ENCODE measurements around the gene TNRC6B.
"Not testable (repeated sequence)": the region's sequence is repeated elsewhere in the genome, so short reads cannot be mapped to it uniquely, and the experiment has no call there.

TNRC6B gene

GRCh38 chr22:40193429-40194421, 16.0 kb downstream of the TNRC6B start:
- in situ Hi-C loops (cut with HindIII; ENCODE audit: low pct_unique_long_range_greater_than_20kb, low sequenced_read_pairs) = no loop called here
- peak in 1 of 2 experiments; percentile 58 for DNase-seq (ENCODE audit: low read depth in 1 of 2, low spot score in 1 of 2)
- TF ChIP-seq JUND (IDR thresholded peaks at IDR 0.05; ENCODE audit: low read depth) = no peak

GRCh38 chr22:40194656-40195055, 16.9 kb downstream of the TNRC6B start:
- no peak for TF ChIP-seq JUND (IDR thresholded peaks at IDR 0.05; ENCODE audit: low read depth)
- peak in 1 of 2 experiments; percentile 55 for DNase-seq (ENCODE audit: low read depth in 1 of 2, low spot score in 1 of 2)
- in situ Hi-C loops (cut with HindIII; ENCODE audit: low pct_unique_long_range_greater_than_20kb, low sequenced_read_pairs) = no loop called here

- TF ChIP-seq JUND (IDR thresholded peaks at IDR 0.05; ENCODE audit: low read depth) = no peak
- DNase-seq (ENCODE audit: low read depth in 1 of 2, low spot score in 1 of 2) = no peak
- in situ Hi-C loops (cut with HindIII; ENCODE audit: low pct_unique_long_range_greater_than_20kb, low sequenced_read_pairs) = no loop called here
Measured at GRCh38 chr22:40196628-40197360, 19.1 kb downstream of the TNRC6B start.

- DNase-seq (ENCODE audit: low read depth in 1 of 2, low spot score in 1 of 2); in situ Hi-C loops (cut with HindIII; ENCODE audit: low pct_unique_long_range_greater_than_20kb, low sequenced_read_pairs): not testable (repeated sequence)
Measured at GRCh38 chr22:40197421-40197820, 19.7 kb downstream of the TNRC6B start.

- no peak for TF ChIP-seq JUND (IDR thresholded peaks at IDR 0.05; ENCODE audit: low read depth)
- in situ Hi-C loops (cut with HindIII; ENCODE audit: low pct_unique_long_range_greater_than_20kb, low sequenced_read_pairs) = no loop called here
- no peak for DNase-seq (ENCODE audit: low read depth in 1 of 2, low spot score in 1 of 2)
Measured at GRCh38 chr22:40198733-40199132, 21.0 kb downstream of the TNRC6B start.

- in situ Hi-C loops (cut with HindIII; ENCODE audit: low pct_unique_long_range_greater_than_20kb, low sequenced_read_pairs) = no loop called here
- DNase-seq (ENCODE audit: low read depth in 1 of 2, low spot score in 1 of 2) = no peak
- no peak for TF ChIP-seq JUND (IDR thresholded peaks at IDR 0.05; ENCODE audit: low read depth)
Measured at GRCh38 chr22:40199223-40199622, 21.5 kb downstream of the TNRC6B start.

GRCh38 chr22:40199852-40200251, 22.1 kb downstream of the TNRC6B start:
- no peak for DNase-seq (ENCODE audit: low read depth in 1 of 2, low spot score in 1 of 2)
- in situ Hi-C loops (cut with HindIII; ENCODE audit: low pct_unique_long_range_greater_than_20kb, low sequenced_read_pairs) = no loop called here
- TF ChIP-seq JUND (IDR thresholded peaks at IDR 0.05; ENCODE audit: low read depth) = no peak

- TF ChIP-seq JUND (IDR thresholded peaks at IDR 0.05; ENCODE audit: low read depth) = no peak
- in situ Hi-C loops (cut with HindIII; ENCODE audit: low pct_unique_long_range_greater_than_20kb, low sequenced_read_pairs) = no loop called here
- no peak for DNase-seq (ENCODE audit: low read depth in 1 of 2, low spot score in 1 of 2)
Measured at GRCh38 chr22:40200795-40201530, 23.2 kb downstream of the TNRC6B start.

- DNase-seq (ENCODE audit: low read depth in 1 of 2, low spot score in 1 of 2) = no peak
Measured at GRCh38 chr22:40202225-40202944, 24.7 kb downstream of the TNRC6B start.

GRCh38 chr22:40203572-40203971, 25.8 kb downstream of the TNRC6B start:
- no peak for DNase-seq (ENCODE audit: low read depth in 1 of 2, low spot score in 1 of 2)
- in situ Hi-C loops (cut with HindIII; ENCODE audit: low pct_unique_long_range_greater_than_20kb, low sequenced_read_pairs) = no loop called here
- no peak for TF ChIP-seq JUND (IDR thresholded peaks at IDR 0.05; ENCODE audit: low read depth)

More at GRCh38 chr22:40202225-40202944, 24.7 kb downstream of the TNRC6B start:
- in situ Hi-C loops (cut with HindIII; ENCODE audit: low pct_unique_long_range_greater_than_20kb, low sequenced_read_pairs) = no loop called here
- no peak for TF ChIP-seq JUND (IDR thresholded peaks at IDR 0.05; ENCODE audit: low read depth)

- TF ChIP-seq JUND (IDR thresholded peaks at IDR 0.05; ENCODE audit: low read depth) = no peak
- peak in 1 of 2 experiments; percentile 29 for DNase-seq (ENCODE audit: low read depth in 1 of 2, low spot score in 1 of 2)
- in situ Hi-C loops (cut with HindIII; ENCODE audit: low pct_unique_long_range_greater_than_20kb, low sequenced_read_pairs) = no loop called here
Measured at GRCh38 chr22:40204321-40205116, 26.8 kb downstream of the TNRC6B start.

All from T47D (cell line).